WERI-Rb-1 (cell line): Measurements from ENCODE around the gene BLNK.

Source experiments
- DNase-seq: peaks from one replicate; pipeline ENCODE4 v3.0.0-alpha.2; 2020
- H3K27ac ChIP-seq: fragments of 250-450 bp; sonication (Bioruptor Pico); 2 replicates; pipeline ENCODE4 v1.5.1; 2020; ENCODE audit warnings: mild to moderate bottlenecking, moderate library complexity
- H3K27me3 ChIP-seq: fragments of 250-450 bp; sonication (Bioruptor Pico); 2 replicates; pipeline ENCODE4 v1.5.1; 2021; ENCODE audit warnings: mild to moderate bottlenecking, low read depth, moderate library complexity; ENCODE audit not compliant: insufficient read depth, severe bottlenecking
- H3K36me3 ChIP-seq: fragments of 250-450 bp; sonication (Bioruptor Pico); 2 replicates; pipeline ENCODE4 v1.5.1; 2020; ENCODE audit warnings: mild to moderate bottlenecking, moderate library complexity
- H3K4me3 ChIP-seq: 2 replicates; pipeline ENCODE4 v1.5.1; 2011; ENCODE audit warnings: low read depth, mild to moderate bottlenecking, control low read depth, low read length
- H3K9me3 ChIP-seq: fragments of 250-450 bp; sonication (Bioruptor Pico); 2 replicates; pipeline ENCODE4 v1.5.1; 2021; ENCODE audit warnings: mild to moderate bottlenecking, moderate library complexity; ENCODE audit not compliant: severe bottlenecking
- TF ChIP-seq, protein P1 (sequence below): IDR thresholded peaks from 2 replicates; pipeline ENCODE4 v1.5.1; 2011; ENCODE audit warnings: low read depth, mild to moderate bottlenecking, control low read depth, inconsistent platforms, low read length

The BLNK gene

GRCh38 chr10:96301616-96302015 is 30.2 kb upstream of the BLNK start:
- H3K27me3 ChIP-seq = no peaks in the 10 kb centered on the region

DNA sequence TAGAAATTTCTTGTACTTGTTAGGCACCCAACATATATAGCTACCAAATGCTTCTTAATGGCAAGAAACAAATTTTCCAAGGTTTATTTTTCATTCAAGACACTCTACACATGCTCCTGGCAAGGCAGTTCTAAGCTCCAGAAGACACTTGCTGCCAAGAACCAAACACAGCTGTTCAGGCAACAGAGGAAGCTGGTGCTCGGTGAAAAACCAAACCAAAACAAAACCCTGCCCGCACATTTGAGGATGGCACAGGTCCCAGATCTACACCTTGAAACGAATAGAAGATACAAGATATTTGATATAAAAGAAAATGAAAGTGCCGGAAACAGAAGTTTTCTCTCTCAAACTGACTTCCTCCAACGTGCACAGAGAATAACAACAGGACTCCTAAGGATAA is 28.0 kb upstream of the BLNK start:
- H3K4me3 ChIP-seq = no peak overlapping the region

More at GRCh38 chr10:96301616-96302015, 30.2 kb upstream of the BLNK start:
- no peak for DNase-seq
- Histone ChIP-seq H3K4me3 (no peak overlapping the region), H3K9me3 (no peaks in the 10 kb centered on the region), H3K27ac (no peak overlapping the region), H3K36me3 (no peaks in the 10 kb centered on the region)
- TF ChIP-seq, protein P1, sequence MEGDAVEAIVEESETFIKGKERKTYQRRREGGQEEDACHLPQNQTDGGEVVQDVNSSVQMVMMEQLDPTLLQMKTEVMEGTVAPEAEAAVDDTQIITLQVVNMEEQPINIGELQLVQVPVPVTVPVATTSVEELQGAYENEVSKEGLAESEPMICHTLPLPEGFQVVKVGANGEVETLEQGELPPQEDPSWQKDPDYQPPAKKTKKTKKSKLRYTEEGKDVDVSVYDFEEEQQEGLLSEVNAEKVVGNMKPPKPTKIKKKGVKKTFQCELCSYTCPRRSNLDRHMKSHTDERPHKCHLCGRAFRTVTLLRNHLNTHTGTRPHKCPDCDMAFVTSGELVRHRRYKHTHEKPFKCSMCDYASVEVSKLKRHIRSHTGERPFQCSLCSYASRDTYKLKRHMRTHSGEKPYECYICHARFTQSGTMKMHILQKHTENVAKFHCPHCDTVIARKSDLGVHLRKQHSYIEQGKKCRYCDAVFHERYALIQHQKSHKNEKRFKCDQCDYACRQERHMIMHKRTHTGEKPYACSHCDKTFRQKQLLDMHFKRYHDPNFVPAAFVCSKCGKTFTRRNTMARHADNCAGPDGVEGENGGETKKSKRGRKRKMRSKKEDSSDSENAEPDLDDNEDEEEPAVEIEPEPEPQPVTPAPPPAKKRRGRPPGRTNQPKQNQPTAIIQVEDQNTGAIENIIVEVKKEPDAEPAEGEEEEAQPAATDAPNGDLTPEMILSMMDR = no peak

GRCh38 chr10:96298362-96298761 is 27.0 kb upstream of the BLNK start:
- no peak overlapping the region for H3K4me3 ChIP-seq
- no peak for DNase-seq

More for the DNA sequence above, 28.0 kb upstream of the BLNK start:
- no peaks in the 10 kb centered on the region for H3K9me3 ChIP-seq
- DNase-seq = no peak
- TF ChIP-seq, protein P1 = no peak
- no peaks in the 10 kb centered on the region for H3K36me3 ChIP-seq
- H3K27ac ChIP-seq = no peak overlapping the region
- no peaks in the 10 kb centered on the region for H3K27me3 ChIP-seq

DNA sequence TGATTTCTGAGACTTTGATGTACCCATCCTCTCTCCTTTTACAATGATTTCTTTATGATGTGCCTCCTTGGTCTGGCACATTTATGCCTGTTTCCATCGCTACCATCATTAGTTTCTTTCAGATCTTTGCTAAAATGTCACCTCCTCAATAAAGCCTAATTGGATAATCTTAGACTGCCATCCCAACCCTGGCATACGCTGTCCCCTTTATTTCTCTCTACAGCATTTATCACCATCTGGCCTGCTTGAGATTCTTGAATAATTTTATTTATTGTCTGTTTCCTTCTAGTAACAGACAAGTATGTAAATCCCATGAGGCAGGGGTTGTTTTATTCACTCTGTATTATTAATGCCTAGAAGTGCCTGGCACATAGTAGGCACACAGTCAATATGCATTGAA is 26.1 kb upstream of the BLNK start:
- no peaks in the 10 kb centered on the region for H3K36me3 ChIP-seq
- TF ChIP-seq, protein P1 = no peak
- no peak overlapping the region for H3K4me3 ChIP-seq
- DNase-seq = no peak
- no peak overlapping the region for H3K27ac ChIP-seq
- no peaks in the 10 kb centered on the region for H3K9me3 ChIP-seq
- H3K27me3 ChIP-seq = no peaks in the 10 kb centered on the region

More at GRCh38 chr10:96298362-96298761, 27.0 kb upstream of the BLNK start:
- TF ChIP-seq, protein P1 = no peak
- no peaks in the 10 kb centered on the region for H3K27me3 ChIP-seq
- H3K36me3 ChIP-seq = no peaks in the 10 kb centered on the region
- H3K27ac ChIP-seq = no peak overlapping the region
- H3K9me3 ChIP-seq = no peaks in the 10 kb centered on the region

DNA sequence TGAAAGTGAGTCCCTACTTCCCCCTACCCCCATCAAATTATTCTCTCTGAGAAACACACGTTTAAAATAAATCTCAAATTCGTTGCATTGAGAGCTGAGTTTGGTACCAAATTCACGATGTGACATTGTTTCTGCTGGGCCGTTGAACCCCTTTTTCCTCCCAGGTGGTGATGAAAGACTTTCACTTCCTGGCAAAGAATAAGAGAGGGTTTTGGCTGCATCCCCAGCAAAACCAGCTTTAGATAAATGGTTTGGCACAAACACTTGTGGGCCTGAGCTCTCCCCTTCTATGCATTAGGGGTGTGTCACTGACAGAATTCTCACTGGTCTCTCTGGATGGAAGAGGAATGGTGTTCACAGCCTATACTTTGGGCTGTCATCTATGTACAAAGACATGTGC is 24.1 kb upstream of the BLNK start:
- H3K36me3 ChIP-seq = no peaks in the 10 kb centered on the region
- H3K9me3 ChIP-seq = no peaks in the 10 kb centered on the region
- no peaks in the 10 kb centered on the region for H3K27me3 ChIP-seq
- H3K27ac ChIP-seq = no peak overlapping the region
- no peak overlapping the region for H3K4me3 ChIP-seq
- TF ChIP-seq, protein P1 = no peak
- DNase-seq = no peak
